ENCODE measurements around the gene ARSK. TPM values are rescaled to one million over a fixed set of nuclear protein-coding genes. Genes with fewer than 3 reads are reported as not detected.

Gene ARSK
- total RNA-seq, 2 experiments from 2014 or later, result 4.3 to 4.9 TPM

- H3K4me1 Mint-ChIP-seq, result peaks cover 35% of the 10 kb centered on the region
- ATAC-seq (peak; percentile 76), DNase-seq (peak; percentile 78)
- CTCF ChIA-PET, result interaction anchor here (0.6 to 1.8 kb wide), 3 partner anchors 11 to 190 kb away, joined by 3 to 11 read pairs (median 3); no protein-coding TSS in a partner anchor
- H3K27ac Mint-ChIP-seq, result peak within 1 kb of the TSS; percentile 67
- peaks cover 4% of the 10 kb centered on the region for H3K36me3 Mint-ChIP-seq
- H3K27me3 Mint-ChIP-seq, result peaks cover 14% of the 10 kb centered on the region
- H3K9me3 Mint-ChIP-seq (ENCODE audit: low read depth), result no peaks in the 10 kb centered on the region
- H3K4me3 Mint-ChIP-seq, result peak within 1 kb of the TSS; percentile 80
Observed at GRCh38 chr5:95620030-95620869, 65.3 kb downstream of the ARSK start, which contains the start of gene GPR150. GPR150 (plus strand) TSS chr5:95620087; CDS start chr5:95620276, 189 bp downstream.

- DNase-seq (peak; percentile 52), ATAC-seq (peak; percentile 66)
- peak overlapping the region; percentile 58 for H3K4me3 Mint-ChIP-seq
- H3K9me3 Mint-ChIP-seq (ENCODE audit: low read depth), result no peaks in the 10 kb centered on the region
- CTCF ChIA-PET, result interaction anchor here (0.6 to 1.8 kb wide), 5 partner anchors 10 to 226 kb away, joined by 3 to 11 read pairs (median 3); no protein-coding TSS in a partner anchor
- peak overlapping the region; percentile 41 for H3K27ac Mint-ChIP-seq
- H3K4me1 Mint-ChIP-seq, result peaks cover 32% of the 10 kb centered on the region
- H3K36me3 Mint-ChIP-seq, result peaks cover 4% of the 10 kb centered on the region
- peaks cover 14% of the 10 kb centered on the region for H3K27me3 Mint-ChIP-seq
Observed at GRCh38 chr5:95620870-95621838, 66.3 kb downstream of the ARSK start.

GRCh38 chr5:95621839-95622629 lies 67.1 kb downstream of the ARSK start:
- CTCF ChIA-PET, result interaction anchor here (0.9 to 2.0 kb wide), 10 partner anchors 9 to 226 kb away, joined by 3 to 12 read pairs (median 4); partner anchors contain the start of gene RFESD
- Mint-ChIP-seq H3K4me1 (peaks cover 32% of the 10 kb centered on the region), H3K27me3 (peaks cover 14% of the 10 kb centered on the region), H3K27ac (peak overlapping the region; percentile 41), H3K36me3 (peaks cover 4% of the 10 kb centered on the region), H3K4me3 (peak overlapping the region; percentile 58), H3K9me3 (ENCODE audit: low read depth) (no peaks in the 10 kb centered on the region)
- peak; percentile 43 for DNase-seq
- peak; percentile 11 for ATAC-seq

GRCh38 chr5:95623706-95624105 lies 68.8 kb downstream of the ARSK start:
- ATAC-seq, result no peak
- Mint-ChIP-seq H3K27ac (no peak overlapping the region), H3K36me3 (peaks cover under 1% of the 10 kb centered on the region), H3K4me3 (no peak overlapping the region), H3K27me3 (peaks cover 12% of the 10 kb centered on the region), H3K9me3 (ENCODE audit: low read depth) (no peaks in the 10 kb centered on the region), H3K4me1 (peaks cover 29% of the 10 kb centered on the region)
- no peak for DNase-seq
- CTCF ChIA-PET, result interaction anchor here (1.6 to 2.0 kb wide), 3 partner anchors 21 to 162 kb away, joined by 3 to 12 read pairs (median 9); partner anchors contain the start of gene RFESD

GRCh38 chr5:95624368-95624767 lies 69.5 kb downstream of the ARSK start:
- Mint-ChIP-seq H3K4me3 (no peak overlapping the region), H3K36me3 (no peaks in the 10 kb centered on the region), H3K27ac (no peak overlapping the region), H3K4me1 (peaks cover 23% of the 10 kb centered on the region), H3K27me3 (peaks cover 8% of the 10 kb centered on the region), H3K9me3 (ENCODE audit: low read depth) (no peaks in the 10 kb centered on the region)
- ATAC-seq (no peak), DNase-seq (no peak)
- CTCF ChIA-PET, result interaction anchor here (1.6 kb wide), 1 partner anchor 161 kb away, joined by 3 read pairs; no protein-coding TSS in a partner anchor

GRCh38 chr5:95626701-95627100 lies 71.8 kb downstream of the ARSK start:
- Mint-ChIP-seq H3K36me3 (peaks cover 6% of the 10 kb centered on the region), H3K4me3 (no peak overlapping the region), H3K4me1 (peaks cover 15% of the 10 kb centered on the region), H3K27ac (no peak overlapping the region), H3K27me3 (peaks cover 3% of the 10 kb centered on the region), H3K9me3 (ENCODE audit: low read depth) (no peaks in the 10 kb centered on the region)
- DNase-seq, result no peak
- no peak for ATAC-seq
- CTCF ChIA-PET, result no interaction called here

GRCh38 chr5:95627971-95628810 lies 73.3 kb downstream of the ARSK start:
- peaks cover 15% of the 10 kb centered on the region for H3K36me3 Mint-ChIP-seq
- H3K4me1 Mint-ChIP-seq, result peaks cover 15% of the 10 kb centered on the region
- ATAC-seq (no peak), DNase-seq (no peak)
- H3K27me3 Mint-ChIP-seq, result peaks cover 3% of the 10 kb centered on the region
- H3K9me3 Mint-ChIP-seq (ENCODE audit: low read depth), result peaks cover 6% of the 10 kb centered on the region
- CTCF ChIA-PET, result no interaction called here
- H3K27ac Mint-ChIP-seq, result no peak overlapping the region
- H3K4me3 Mint-ChIP-seq, result no peak overlapping the region

GRCh38 chr5:95628933-95629332 lies 74.0 kb downstream of the ARSK start:
- H3K4me3 Mint-ChIP-seq, result no peak overlapping the region
- H3K36me3 Mint-ChIP-seq, result peaks cover 18% of the 10 kb centered on the region
- peaks cover 15% of the 10 kb centered on the region for H3K4me1 Mint-ChIP-seq
- ATAC-seq (no peak), DNase-seq (no peak)
- no peak overlapping the region for H3K27ac Mint-ChIP-seq
- H3K9me3 Mint-ChIP-seq (ENCODE audit: low read depth), result peaks cover 6% of the 10 kb centered on the region
- CTCF ChIA-PET, result no interaction called here
- peaks cover 3% of the 10 kb centered on the region for H3K27me3 Mint-ChIP-seq

- peaks cover 6% of the 10 kb centered on the region for H3K9me3 Mint-ChIP-seq (ENCODE audit: low read depth)
- peaks cover 15% of the 10 kb centered on the region for H3K4me1 Mint-ChIP-seq
- H3K27ac Mint-ChIP-seq, result no peak overlapping the region
- peaks cover 3% of the 10 kb centered on the region for H3K27me3 Mint-ChIP-seq
- no peak for ATAC-seq
- no peak overlapping the region for H3K4me3 Mint-ChIP-seq
- CTCF ChIA-PET, result interaction anchor here (2.2 to 2.7 kb wide), 4 partner anchors 10 to 151 kb away, joined by 9 to 16 read pairs (median 10); partner anchors contain the start of genes GPR150 and RFESD
- no peak for DNase-seq
- H3K36me3 Mint-ChIP-seq, result peaks cover 18% of the 10 kb centered on the region
Observed at GRCh38 chr5:95630394-95630917, 75.6 kb downstream of the ARSK start.

- H3K27ac Mint-ChIP-seq, result peak overlapping the region; percentile 83
- CTCF ChIA-PET, result interaction anchor here (1.7 to 2.7 kb wide), 5 partner anchors 9 to 150 kb away, joined by 8 to 16 read pairs (median 9); partner anchors contain the start of genes GPR150 and RFESD
- no peak for DNase-seq
- H3K9me3 Mint-ChIP-seq (ENCODE audit: low read depth), result peaks cover 6% of the 10 kb centered on the region
- peaks cover 15% of the 10 kb centered on the region for H3K4me1 Mint-ChIP-seq
- H3K36me3 Mint-ChIP-seq, result peaks cover 18% of the 10 kb centered on the region
- H3K4me3 Mint-ChIP-seq, result no peak overlapping the region
- H3K27me3 Mint-ChIP-seq, result peaks cover 6% of the 10 kb centered on the region
- ATAC-seq, result no peak
Observed at GRCh38 chr5:95631255-95631958, 76.5 kb downstream of the ARSK start.
